DMS79 treated with DMSO at 0.1 percent for 48 hours (cell line): Measurements from ENCODE around the gene KCNAB1.

Experiments
- DNase-seq: peaks from one replicate; lab custom pipeline; 2025; lab: John Stamatoyannopoulos, UW

Gene KCNAB1

DNA sequence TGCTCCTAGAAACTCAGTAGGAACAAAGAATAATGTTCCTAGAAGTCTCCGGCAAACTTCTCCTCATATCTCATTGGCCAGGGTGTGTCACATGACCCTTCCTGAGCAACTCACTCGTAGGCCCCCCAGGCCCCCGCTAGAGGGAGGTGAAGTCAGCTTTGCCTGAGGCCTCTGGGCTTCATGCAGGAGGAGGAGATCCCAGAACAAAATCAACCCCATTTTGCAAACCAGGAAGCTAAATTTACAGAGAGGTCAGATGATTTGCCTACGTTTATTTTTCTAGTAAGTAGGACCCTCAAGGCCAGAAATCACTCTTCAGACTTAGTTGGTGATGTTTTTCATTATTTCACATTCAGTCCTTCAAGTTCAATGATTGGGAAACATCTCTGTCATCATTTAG lies 335.5 kb downstream of the KCNAB1 start:
- DNase-seq: no peak

DNA sequence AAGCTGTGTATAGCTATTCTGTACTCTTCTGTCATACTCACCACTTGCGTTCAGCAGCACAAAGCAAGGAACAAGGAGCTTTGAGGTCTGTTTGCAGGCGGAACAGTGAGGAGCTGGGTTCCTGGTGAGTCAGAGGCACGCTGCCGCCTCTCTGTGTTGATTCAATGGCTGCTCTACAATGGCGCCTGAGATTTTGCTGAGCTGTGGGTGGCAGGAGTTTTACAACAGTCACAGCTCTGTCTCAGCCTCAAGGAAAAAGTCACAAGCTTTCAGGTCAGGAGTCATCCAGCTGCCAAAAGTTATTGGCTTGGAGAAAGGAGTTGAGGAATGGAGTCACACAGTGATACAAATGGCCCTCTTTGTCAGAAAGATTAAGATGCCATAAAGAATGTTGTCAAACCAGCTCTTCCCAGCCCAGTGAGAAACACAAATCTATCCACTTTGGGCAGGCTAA lies 336.4 kb downstream of the KCNAB1 start:
- no peak for DNase-seq

DNA sequence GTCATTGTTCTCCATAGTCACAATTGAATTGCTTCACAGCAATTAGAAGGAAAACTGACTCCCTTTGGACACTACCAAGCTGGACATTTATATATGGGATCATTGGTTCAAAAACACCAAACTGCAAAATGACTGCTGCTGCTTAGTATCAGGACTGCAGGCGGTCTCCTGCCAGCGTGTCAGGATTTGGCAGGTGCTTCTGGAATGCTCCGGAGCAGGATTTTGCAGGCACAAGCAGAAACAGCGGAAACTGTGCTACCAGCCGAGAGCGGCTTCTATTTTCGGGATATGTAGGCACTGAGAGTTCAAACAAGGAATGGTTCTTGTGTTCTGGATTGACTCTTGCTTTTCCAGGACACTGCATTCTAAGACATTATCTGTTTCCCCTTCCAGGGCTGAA lies 339.1 kb downstream of the KCNAB1 start:
- no peak for DNase-seq

DNA sequence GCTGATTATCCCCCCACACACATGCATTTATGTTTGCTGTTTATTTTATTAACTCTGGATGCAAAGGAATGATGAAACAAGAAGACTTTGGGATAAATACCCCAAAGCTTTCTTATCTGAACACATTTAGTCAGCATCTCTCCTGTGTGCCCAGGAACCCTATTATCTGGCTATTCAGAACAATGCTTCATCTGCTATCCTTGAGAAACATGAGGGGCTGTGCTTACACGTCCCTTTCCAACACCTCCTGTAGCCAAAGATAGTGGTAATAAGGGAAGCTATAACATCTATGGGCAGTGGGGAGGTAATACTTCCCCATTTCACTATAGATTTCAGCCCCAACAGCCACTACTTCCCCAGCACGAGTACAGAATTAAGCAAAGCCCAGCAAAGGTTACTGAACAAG lies 339.8 kb downstream of the KCNAB1 start:
- no peak for DNase-seq

DNA sequence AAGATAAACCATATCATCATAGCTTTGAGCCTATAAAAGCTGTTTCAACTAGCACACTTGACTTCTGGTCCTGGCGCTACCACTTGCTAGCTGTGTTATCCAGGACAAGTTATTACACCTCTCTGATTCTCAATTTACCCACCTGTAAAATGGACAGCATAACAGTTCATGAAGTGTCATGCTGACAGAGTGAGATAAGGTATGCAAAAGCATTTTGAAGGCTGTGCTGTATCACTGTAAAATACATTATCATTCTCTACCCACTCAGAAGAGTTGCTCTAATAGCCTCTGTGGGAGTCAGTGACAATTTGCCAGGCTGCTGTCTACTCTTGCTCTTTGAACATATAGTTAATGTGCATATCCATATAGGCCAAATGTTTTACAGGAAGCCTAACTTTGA lies 341.5 kb downstream of the KCNAB1 start:
- no peak for DNase-seq

DNA sequence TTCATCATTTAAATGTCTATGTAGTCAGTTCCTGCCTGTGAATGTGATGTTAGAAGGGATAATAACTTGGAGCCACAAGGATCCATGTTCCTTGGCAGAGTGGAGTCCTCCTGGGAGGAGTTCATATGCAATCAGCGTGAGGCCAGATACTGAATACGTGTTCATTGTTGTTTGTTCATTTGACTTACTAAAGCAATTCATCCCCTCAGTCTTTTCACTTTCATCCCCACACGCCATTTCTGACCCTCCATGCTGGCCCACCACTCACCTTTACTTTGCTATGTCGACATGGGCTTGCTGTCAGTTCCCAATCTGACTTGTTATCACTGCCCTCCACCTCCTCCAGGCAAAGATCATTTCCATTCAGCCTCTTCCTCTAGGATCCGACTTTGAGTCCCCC lies 342.7 kb downstream of the KCNAB1 start:
- DNase-seq: no peak

DNA sequence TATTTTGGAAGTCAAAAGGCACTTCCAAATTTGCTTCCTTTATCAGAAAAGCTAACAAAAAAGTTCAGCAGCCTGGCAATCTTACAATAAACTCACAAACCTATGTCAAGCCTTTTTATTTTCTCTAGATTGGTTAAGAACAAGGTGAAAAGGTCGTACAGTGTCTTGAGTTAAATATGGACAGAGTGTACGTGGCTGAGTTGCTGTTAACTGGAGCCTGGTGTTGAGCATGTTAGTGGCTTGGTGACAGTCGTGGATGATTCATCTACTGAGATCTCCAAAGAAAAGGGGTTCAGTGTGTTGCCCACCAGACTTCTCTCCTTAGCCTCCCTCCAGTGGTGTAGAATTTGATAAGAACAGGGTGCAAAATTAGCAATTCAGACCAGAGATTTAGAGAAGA lies 344.8 kb downstream of the KCNAB1 start:
- DNase-seq: peak; percentile 85

DNA sequence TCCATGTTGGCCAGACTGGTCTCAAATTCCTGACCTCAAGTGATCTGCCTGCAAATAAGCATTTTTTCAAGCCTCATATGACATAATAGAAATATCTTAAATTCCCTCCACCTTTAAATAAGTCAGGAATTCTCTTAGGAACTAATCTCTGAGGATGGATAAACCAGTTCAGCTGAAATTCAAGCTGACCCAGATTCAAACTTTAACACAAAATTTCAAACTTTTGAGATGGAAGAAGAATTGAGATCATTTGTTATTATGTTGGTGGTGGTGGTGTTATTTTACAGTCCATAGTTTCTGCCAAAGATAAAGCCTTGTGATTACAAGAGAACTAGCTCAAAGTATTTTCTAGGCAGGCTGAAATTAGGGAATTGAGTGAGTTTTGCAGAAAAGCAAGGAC lies 349.1 kb downstream of the KCNAB1 start:
- no peak for DNase-seq

DNA sequence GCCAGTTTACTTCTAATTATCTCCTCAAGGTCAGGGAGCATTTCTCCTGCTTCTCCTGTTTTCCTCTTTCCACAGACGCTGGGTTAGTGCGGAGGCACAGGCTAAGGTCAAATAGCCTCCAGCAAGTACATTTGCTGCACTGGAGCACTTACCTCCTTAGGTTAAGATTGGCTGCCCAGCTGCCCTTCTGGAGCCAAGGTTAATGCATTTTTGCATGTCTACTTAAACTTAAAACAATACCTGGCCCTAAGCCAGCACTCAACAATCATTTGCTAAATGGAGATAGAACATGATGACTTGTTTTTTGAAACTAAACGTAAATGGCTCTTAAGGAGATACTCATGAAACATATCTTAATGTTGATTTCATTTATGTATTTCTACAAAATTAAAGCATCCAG lies 351.1 kb downstream of the KCNAB1 start:
- peak; percentile 87 for DNase-seq

DNA sequence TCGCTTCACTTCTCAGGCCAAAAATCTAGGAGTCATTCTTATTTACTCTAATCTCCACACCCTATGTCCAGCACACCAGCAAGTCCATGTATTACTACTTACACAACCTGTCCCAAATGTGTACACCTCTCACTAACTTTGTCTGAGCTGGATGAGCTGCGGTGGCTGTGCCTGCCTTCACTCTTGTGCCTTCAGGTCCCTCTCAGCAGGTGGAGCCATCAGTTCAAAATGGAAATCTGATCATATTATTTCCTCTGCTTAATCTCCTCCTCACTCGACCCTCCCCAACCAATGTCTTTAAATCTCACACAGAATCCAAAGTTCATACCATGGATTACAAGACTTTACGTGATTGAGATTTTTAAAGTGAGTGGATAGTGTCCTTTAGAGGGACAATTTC lies 351.8 kb downstream of the KCNAB1 start:
- DNase-seq: peak; percentile 64

DNA sequence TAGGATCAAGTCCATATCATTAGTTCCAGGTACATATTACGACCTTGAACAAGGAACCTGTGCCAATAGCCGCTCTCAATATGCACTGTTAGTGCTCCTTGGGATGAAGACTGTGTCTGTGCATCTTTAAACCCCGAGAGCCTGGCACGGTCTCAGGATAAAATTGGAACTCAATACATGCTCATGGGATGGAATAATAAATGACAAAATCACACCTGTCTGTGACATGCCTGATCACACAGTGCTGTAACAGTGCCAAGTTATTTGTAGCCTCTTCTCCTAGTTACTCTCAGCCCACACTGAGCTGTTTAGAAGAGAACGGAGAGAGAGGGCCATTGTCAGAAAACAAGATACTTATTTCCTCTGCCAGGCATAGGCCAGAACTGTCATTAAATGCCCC lies 352.3 kb downstream of the KCNAB1 start:
- DNase-seq: peak; percentile 84

DNA sequence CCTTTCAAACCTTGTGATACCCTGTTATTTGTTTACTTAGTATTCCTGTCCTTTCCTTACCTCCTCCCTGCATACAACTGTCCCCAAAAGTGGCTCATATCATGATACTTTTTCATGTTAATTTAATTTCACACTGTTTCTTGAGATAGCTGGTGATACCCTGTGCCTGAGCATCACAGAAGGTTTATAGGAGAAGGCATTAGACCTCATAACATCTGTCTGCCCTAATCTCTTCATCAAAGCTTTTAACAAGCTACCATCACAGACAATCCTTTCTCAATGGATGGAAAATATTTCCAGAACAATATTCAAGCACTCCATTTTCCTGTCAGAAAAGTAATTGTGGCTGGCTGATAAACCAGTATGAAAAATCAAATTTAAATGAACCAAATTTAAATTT lies 353.0 kb downstream of the KCNAB1 start:
- DNase-seq: peak; percentile 42

DNA sequence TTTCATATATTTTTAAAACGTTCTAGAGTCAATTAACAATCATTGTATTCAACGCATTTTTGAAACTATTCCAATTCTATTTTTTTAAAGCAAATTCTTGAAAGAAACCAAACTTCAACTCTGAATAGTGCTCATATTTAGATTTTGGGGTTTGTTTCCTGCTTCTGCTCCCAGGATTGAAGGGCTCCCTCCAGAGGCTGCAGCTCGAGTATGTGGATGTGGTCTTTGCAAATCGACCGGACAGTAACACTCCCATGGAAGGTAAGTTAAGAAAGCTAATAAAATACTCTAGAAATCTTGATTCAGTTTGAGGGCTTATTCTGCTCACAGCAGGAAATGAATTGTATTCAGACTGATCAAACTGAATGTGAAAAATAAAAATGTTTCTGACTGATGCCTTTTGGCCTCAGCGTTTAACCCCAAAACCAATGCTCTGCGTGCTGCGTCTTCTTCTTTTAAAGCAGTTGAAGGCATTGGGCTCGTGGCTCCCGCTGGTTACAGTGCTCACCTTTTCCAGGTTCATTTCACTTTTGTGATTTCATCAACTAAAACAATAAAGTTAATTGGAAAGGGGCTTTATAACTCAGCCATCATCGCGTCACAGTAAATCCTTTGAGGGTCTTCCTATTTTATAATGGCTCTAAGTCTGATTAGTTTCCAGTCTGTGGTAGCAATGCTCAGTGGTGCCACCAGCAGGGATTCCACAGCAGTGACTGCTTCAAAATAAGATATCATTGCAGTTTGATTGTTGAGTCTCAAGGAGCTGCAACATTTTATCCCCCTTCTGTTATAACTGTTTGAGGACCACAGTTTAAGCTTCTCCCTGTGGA lies 354.4 kb downstream of the KCNAB1 start:
- peak; percentile 15 for DNase-seq

DNA sequence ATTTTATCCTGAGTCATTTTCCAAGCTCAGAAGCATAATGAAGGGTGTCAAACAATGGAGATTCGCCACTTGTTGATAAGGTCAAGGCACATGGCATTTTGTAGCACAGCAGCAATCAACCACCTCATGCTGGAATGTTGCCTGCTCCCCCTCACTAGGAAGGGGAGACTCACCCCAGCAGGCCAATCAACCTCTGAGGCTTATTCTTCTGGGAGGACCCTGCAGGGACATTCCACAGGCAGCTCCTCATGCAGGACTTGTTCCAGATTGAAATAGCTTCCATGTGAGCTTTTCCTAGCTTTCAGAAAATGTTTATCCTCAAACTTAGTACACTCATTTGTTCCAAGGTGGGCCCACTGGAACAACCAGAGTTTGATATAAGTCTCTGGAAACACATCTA lies 356.9 kb downstream of the KCNAB1 start:
- DNase-seq: no peak

DNA sequence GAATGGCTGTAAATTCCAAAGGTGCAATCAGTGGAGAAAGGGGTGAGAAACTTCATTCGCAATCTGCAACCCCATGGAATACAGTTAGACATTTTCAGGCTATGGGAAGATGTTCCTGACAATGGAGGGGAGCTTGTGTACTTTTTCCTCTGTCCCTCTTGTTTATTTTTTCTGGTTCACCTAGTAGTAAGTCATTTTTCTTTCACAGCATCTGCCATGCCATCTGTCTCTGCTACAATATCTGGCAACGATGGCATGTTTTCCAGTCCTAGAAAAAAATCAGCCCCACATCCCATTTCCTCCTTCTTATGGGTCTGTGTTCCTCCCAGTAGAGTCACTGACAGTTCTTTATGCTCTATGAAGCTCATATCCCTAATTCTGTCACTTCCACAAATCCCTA lies 358.5 kb downstream of the KCNAB1 start:
- DNase-seq: no peak

DNA sequence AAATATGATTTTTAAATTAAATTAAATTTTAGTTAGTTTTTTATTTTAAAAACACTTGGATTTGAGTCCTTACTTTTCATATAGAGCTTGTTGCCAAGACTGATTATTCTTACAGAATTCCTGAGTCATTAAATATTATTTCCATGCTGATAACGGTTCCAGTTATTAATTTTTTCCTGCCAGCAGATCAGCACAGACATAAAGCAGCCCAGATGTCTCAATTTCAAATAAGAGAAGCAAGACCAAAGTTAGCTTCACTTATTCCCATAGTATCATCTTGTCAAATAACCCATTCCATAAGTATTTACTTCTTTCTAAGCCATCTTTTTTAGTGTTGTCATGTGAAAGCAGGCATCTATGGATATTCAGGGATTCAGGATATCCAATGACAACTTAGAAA lies 359.2 kb downstream of the KCNAB1 start:
- no peak for DNase-seq

DNA sequence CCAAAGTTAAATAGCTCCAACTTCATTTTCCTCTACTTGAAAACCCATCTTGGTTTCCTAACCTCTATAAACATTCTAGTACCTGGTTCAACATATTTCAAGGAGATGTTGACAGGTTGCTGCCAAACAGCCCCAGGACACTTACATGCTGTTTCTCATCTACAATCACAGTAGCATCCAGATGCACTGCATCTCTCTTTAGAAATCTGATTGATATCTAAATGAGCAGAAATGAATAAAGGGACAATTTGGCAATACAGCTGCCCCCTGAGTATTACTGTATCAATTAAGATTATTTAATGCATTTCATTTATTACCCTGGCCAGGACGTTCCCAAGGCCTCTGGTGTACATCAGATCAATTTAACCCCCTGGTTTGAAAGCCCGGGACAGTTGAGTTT lies 360.6 kb downstream of the KCNAB1 start:
- no peak for DNase-seq

DNA sequence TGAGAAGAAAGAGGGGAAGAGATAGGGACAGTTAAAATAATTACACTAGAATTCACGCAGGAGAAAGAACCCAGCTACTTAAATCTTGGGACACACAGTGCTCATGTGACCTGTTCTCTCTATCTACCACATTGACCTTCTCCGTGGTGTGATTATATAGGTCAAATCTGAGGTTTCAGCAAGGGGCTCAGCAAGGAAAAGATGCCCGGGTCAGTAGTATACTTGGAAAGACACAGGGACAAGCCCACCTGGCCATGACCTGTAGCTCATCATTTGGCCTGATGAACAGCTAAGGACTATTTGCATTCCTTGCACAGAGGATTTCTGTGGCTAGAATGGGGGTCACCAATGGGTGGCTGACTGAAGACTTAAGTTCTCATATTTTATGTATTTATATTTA lies 362.6 kb downstream of the KCNAB1 start:
- no peak for DNase-seq

DNA sequence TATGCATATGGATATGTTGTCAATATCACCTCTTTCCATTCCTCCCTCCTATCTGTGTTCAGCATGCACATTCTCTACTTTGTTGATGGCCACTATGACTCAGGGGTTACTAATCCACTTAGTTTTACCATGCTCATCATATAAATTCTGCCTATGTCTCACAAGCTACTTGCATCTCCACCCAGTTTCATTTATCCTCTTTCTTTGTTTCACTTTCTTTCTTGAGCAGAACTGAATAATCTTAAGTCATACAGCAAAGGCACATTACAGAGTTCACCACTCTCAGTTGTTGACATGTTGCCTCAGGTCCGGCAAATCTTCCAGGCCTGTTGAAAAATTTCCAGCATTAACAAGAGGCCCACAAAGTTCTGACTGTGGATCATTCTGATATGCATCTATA lies 363.0 kb downstream of the KCNAB1 start:
- DNase-seq: no peak

DNA sequence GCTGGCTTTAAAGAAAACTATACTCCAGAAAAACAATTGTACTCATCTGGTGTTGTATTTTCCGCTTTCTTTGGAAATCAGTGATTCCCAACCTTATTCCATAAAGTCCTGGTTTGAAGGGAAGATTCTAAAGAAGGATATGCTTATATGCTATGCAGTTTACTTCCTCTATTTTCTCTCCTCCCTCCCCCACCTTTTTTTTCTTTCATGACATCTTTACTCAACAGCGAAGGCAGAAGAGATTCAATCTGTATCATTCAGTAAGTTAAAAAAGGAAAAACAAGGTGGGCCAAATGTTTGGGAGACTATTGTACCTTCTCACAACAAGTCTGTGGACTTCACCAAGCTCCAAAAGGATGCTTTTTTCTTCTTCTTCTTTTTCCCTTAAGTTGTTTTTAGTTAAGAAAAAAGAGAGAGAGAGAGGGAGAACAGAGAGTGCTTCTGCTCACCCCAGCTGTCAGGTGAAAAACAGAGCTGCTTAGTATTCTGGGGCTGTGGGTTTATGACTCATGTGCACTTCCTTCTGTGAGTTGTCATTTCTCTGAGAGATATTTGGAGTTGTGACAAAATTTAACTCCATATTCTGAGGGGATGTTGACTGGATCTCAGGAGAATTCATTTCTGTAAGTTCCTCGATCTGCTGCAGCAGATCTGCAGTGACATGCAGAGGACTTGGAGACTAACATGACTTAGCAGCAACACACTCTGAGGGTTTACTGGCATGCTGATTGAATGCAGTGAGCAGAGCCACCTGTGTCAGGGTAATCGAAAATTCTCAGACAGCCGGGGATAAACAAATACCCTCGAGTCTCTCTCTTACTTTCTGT lies 363.8 kb downstream of the KCNAB1 start:
- DNase-seq: no peak

DNA sequence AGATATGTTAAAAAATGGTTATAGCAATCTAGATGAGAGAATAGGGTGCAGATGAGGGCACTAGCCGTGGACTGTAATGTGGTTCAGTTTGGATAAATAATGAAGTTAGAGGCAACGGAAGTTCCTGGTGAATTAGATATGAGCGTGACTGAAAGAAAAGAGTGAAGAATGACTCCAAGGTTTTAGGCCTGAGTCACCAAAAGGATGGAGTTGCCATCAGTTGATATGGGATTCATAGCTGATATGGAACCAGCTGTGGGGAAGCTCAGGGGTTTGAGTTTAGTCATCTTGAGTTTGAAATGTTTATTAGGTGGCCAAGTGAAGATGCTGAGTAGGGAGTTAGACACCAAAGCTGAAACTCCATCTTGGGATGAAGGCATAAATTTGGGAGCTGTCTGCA lies 368.4 kb downstream of the KCNAB1 start:
- DNase-seq: no peak

DNA sequence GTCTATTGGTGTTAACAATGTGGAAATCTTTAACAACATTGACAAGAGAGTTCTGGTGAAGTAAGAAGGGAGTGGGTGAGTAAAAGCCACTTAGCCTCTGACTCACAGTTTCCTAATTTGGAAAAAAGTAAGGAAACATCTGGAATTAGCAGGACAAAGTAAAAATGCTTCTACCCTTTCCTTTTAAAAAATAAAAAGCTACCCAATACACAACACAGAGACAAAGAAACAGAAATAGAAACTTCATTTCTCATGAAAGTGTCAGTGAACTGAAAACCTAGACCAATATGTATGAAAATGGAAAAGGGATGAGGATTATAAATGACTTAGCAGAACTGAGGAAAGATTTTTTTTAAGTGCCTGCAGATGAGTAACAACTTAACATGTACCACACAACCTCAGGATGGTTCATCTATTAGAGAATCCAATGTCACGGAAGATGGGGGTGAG lies 369.1 kb downstream of the KCNAB1 start:
- DNase-seq: no peak

DNA sequence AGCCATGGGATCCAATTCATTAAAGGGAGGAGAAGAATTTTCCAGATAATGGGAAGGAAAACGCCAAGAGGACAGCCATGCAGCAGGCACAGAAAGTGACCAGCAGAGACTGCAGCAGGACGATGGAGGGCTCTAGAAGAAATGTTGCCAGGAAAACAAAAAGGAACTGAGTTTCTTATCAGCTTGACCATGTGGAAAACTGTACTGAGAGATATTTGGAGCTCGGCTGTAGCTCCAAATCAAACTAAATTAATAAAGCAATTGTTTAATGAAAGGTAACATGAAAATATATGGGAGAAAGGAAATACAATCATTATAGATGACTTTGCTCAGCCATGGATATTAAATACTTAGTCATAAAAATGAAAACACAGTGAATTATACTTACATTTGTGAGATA lies 370.8 kb downstream of the KCNAB1 start:
- no peak for DNase-seq
